GM19043 (cell line): ENCODE measurements around the gene AKT1.

ENCODE experiments used
- ATAC-seq: cut with Tn5 transposase; IDR thresholded peaks from one replicate; pipeline ENCODE4 v1.9.1; 2021; ENCODE audit warnings: low read depth; ENCODE audit not compliant: unreplicated experiment

The AKT1 gene

DNA sequence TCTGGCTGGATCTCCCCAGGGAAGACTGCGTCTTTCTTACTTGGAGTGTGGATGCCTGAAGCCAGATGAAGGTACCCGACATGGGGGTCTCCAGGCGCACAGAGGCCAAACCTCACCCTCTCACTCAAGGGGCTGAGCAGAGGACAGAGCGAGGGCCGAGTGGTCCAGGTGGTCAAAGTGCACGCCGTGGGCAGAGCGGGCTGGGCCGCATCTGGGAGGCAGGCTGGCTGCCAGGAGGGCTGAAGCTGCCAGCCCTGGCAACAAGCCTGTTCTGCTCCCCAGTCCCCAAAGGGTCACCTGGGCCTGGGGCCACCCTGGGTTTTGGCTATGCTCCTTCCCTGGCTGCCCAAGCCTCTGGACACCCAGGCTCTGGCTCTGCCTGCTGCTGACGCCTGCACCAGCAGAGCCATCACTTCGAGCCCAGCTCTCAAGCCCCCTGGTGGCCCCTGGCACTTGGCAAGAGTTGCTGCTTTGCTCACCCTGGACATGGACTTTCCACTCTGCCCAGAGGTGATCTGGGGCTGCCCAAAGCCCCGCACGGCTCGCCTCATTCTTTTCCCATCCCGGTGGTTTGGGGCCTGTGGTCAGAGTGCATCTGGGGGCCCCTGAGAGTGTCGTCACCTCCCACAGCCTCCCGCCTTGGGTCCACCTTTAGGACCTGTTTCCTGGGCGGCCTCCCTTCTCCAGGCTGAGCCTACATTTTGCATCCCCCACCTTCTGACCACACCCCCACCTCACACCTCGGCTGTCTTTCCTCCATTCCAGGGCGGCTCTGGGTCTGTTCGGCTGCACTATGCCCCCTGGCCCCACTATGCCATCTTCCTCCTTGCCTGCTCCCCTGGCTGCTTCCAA, 68.7 kb downstream of the AKT1 start:
- no peak for ATAC-seq

DNA sequence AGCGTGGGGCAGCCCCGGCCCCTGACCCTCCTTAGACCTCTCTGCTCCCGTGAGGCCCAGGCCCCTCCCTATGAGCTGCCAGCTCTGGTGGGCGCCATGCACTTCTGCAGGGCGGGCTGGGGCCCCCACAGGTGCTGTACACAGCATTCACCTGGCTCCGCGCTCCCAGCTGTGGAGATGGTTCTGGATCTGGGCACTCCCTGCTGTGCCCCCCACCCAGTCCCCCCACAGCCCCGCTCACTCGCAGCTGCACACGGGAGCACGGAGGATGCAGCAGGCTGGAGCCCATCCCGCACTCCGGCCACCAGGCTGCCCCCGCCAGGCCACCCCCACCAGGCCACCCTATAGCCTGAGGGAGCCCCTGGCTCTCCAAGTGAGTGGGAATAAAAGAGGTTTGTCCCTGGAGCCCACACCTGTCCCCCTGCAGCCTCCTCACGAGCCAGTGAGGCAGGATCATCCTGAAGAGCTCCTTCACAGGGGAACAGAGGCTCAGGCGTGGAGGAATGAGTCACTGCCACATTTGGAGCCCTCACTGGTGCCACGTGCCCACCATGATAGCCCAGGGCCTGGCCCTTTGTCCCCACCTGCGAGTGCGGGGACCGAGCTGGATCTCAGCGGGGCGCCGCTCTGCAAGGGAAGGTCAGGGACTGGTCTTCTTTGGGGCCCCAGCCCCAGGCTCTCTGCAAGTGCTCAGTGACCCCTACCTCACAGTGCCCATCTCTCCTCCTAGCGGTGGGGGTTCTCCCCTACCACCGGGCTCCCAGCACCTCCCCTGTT, 69.6 kb downstream of the AKT1 start:
- ATAC-seq = no peak

DNA sequence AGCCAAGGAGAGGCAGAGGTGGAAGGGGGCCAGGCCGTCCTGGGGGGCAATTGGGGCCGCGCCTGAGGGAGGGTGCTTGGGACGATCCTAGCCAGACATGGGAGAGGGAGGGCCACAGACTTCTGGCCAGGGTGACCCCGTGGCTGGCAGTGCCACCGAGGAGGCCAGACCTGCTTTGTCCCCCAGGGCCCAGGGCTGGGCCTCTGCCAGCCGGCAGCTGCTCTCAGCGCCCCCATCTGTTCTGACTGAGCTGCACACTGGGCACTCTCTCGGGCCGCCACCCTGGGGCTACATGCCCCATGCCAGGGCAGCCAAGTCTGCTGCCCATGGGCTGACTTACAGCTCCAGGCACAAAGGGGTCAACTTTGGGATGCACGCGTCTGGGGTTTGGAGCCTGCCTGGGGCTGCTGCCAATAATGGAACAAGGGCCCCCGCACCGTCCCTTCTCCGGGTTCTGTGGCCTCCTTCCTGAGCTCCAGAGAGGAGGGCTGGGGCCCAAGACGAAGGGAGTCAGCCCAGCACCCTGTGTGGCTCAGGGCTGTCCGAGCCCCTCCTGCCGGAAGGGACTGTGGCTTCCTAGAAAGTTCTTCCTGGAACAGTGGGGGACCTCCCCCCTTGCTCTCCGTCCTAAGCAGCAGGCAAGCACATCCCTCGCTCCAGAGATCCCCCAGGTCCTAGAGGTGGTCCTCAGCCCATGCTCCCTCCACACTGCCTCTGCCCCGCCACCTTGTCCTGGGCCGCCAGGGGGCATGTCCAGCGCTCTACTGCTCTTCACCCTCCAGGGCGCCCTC, 70.4 kb downstream of the AKT1 start:
- no peak for ATAC-seq

DNA sequence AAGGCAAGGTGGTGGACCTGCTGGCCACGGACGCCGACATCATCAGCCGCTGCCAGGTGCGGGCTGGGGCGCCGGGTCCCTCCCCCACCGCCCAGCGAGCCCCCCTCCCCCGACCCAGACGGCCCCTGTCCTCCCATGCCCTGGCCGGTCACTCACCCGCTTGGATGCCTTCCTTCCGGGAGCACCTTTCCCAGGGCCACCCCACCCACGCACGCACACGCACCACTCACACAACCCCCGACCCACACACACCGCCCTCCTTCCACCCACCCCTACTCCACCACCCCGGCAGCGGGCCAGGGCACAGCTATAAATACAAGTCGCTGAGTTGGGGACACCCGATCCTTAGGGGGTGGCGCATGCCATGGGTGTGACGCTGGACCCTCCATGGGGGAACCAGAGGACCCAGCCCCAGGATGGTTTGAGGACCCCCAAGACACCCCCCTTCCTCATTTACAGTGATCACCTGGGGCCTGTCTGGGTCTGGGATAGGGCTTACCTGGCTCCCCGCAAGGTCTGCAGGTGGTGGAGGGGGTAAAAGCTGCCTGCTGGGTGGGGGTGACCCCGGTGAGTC, 71.1 kb downstream of the AKT1 start:
- no peak for ATAC-seq

DNA sequence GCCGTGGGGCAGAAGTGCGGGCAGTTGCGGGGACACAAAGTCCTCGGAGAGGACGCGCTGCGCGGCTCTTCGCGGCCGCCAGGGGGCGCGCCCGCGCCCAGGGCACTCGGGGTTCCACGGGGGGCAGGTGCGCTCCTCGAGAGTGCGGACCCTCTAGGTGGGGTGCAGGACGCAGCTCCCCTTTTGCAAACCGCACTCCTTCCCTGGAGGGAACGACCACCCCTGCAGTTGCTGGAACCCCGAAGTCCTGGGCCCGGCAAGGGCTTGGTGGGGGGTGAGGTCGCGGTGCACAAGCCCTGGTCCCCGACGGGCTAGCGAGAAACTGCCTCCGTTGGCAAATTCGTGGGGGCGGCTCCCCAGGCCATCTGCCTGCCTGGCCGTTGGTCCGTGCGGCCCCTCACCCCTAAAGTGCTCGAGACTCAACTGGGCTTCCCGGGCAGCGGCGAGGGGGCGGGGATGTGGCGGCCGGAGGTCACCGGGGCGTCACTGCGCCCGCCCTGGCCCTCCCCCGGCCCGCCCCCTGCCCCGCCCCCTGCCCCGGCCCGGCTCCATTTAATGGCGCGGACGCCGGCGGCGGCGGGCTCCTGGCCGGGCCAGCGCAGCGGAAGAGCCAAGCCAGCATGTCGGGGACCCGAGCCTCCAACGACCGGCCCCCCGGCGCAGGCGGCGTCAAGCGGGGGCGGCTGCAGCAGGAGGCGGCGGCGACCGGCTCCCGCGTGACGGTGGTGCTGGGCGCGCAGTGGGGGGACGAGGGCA, 71.7 kb downstream of the AKT1 start, which contains the start of gene ADSS1:
TSS of gene ADSS1 (plus strand) at position 579 of the 756 bp plus-strand sequence. CDS start at position 621, 42 bp downstream.
- no peak for ATAC-seq

DNA sequence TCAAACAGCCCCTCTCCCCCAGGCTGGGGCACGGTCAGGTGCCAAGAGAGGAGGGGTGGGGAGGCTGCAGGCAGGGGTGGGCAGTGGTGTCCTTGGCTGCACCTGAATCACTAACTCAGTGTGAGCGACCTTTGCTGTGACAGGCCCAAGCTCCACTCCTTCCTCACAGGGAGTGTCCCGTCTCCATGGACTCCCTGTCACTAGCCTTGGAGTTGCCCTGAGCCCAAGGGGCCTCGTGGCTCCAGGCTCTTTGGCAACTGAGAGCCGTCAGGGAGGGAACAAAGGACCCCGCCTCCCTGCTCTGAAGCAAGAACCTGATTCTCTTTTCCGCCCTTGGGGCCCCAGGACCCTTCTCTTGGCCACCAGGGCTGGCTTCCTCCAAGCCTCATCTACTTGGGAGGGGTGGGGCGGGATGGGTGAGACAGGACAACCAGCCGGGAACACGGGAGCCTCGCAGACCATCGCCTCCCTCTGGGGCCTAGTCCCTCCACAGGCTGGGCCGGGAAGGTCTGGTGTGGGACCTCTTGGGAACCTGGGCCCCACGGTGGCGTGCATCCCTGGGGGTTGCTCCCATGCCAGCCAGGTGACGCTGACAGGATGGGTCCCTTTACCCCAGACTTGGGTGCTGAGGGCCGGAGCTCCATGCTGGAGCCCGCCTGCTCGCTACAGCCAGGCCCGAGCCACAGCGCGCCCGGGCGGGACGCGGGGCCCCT, 72.5 kb downstream of the AKT1 start:
- no peak for ATAC-seq

DNA sequence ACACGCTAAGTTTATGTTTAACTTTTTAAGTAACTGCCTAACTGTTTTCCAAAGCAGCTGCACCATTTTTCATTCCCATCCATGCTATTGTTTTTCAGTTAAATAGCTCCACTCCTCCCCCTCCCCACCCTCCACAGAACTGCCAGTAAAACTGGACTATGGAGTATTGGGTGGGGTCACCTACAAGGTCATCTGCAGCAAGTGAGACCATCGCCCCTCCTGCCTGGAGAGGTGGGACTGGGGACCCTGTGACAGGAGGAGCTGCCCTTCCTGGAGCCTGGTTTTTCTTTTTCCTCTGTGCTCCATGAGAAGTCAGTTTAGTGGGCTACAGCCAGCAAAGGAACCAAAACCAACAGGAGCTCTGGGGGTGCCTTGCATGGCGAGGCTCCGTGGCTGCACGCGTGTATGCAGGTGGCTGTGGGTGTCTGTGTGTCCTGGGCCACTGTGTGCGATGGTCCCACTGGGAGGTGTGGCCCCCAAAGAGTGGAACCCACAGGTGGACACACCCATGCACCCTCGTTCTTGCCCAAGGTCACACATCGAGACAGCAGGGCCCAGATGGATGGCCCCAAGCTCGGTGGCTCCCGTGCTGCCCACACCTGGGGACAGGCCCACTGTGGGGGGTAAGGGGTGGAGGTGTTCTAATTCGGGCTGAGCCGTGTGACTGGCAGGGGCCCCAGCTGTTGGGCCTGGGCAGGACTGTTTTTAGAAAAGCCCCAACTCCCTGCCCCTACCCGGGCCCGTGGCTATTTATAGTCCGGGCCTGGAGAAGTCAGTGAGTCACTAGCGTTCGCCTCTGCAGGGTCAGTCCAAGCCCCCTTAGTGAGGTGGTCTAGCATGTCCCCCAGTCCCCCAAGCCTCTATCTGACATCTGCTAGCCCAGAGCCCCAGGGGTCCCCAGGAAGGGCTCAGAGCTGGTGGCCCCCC, 73.8 kb downstream of the AKT1 start:
- no peak for ATAC-seq
